Neuronal stem cell (in vitro differentiated cells): Measurements from ENCODE around the gene TOR3A.

ENCODE experiments used
- DNase-seq: peaks from one replicate; pipeline ENCODE4 v3.0.0-alpha.2; 2013; ENCODE audit warnings: low spot score
- H2AFZ ChIP-seq: one replicate; pipeline ENCODE4 v1.6.1; 2013; ENCODE audit warnings: mild to moderate bottlenecking, low read length, inconsistent platforms
- H2AK5ac ChIP-seq: 2 replicates; pipeline ENCODE4 v1.6.1; 2013; ENCODE audit warnings: low read depth, mild to moderate bottlenecking, inconsistent platforms, low read length, moderate library complexity, mixed read lengths
- H2BK120ac ChIP-seq: 2 replicates; pipeline ENCODE4 v1.6.1; 2013; ENCODE audit warnings: low read depth, mild to moderate bottlenecking, inconsistent platforms, low read length, moderate library complexity, mixed read lengths
- H2BK12ac ChIP-seq: one replicate; pipeline ENCODE4 v1.6.1; 2013; ENCODE audit warnings: low read length, inconsistent platforms
- H2BK15ac ChIP-seq: 2 replicates; pipeline ENCODE4 v1.6.1; 2013; ENCODE audit warnings: mild to moderate bottlenecking, low read length, inconsistent platforms, mixed read lengths
- H2BK5ac ChIP-seq: one replicate; pipeline ENCODE4 v1.6.1; 2013; ENCODE audit warnings: inconsistent platforms, mild to moderate bottlenecking, low read length, moderate library complexity
- H3K14ac ChIP-seq: one replicate; pipeline ENCODE4 v1.6.1; 2013; ENCODE audit warnings: low read length, inconsistent platforms
- H3K18ac ChIP-seq: 2 replicates; pipeline ENCODE4 v1.6.1; 2013; ENCODE audit warnings: low read length, inconsistent platforms
- H3K23ac ChIP-seq: 2 replicates; pipeline ENCODE4 v1.6.1; 2013; ENCODE audit warnings: low read depth, mild to moderate bottlenecking, mixed read lengths, low read length, inconsistent platforms; ENCODE audit not compliant: poor library complexity
- H3K27ac ChIP-seq: replicated peaks from 3 replicates; pipeline ENCODE4 v1.5.1; 2013; ENCODE audit warnings: low read length, inconsistent platforms
- H3K27me3 ChIP-seq, 3 experiments: 2 replicates each; pipeline ENCODE4 v1.6.1; 2013; ENCODE audit warnings: low read length in 3 of 3, mild to moderate bottlenecking in 2 of 3, inconsistent platforms in 1 of 3, low read depth in 1 of 3, mixed read lengths in 1 of 3, moderate library complexity in 1 of 3; ENCODE audit not compliant: control insufficient read depth in 3 of 3, insufficient read depth in 3 of 3
- H3K36me3 ChIP-seq, 2 donors: replicated peaks in 1 of 2; 2 replicates each; pipeline ENCODE4 v1.6.1; 2013; ENCODE audit warnings: low read length in 2 of 2; ENCODE audit not compliant: control insufficient read depth in 2 of 2, insufficient read depth in 2 of 2
- H3K4ac ChIP-seq: 2 replicates; pipeline ENCODE4 v1.6.1; 2013; ENCODE audit warnings: inconsistent platforms, mild to moderate bottlenecking, low read length, moderate library complexity
- H3K4me1 ChIP-seq, 2 donors: 1 replicate in 1 of 2; 2 replicates in 1 of 2; pipeline ENCODE4 v1.6.1; 2013; ENCODE audit warnings: low read length in 2 of 2, low read depth in 1 of 2; ENCODE audit not compliant: control insufficient read depth in 2 of 2, insufficient read depth in 1 of 2
- H3K4me2 ChIP-seq: one replicate; pipeline ENCODE4 v1.6.1; 2013; ENCODE audit warnings: mild to moderate bottlenecking, low read length, inconsistent platforms; ENCODE audit not compliant: insufficient read depth, poor library complexity, severe bottlenecking
- H3K4me3 ChIP-seq, 2 donors: 2 replicates each; pipeline ENCODE4 v1.5.1; 2013; ENCODE audit warnings: low read length in 2 of 2, mild to moderate bottlenecking in 2 of 2, inconsistent platforms in 1 of 2, moderate library complexity in 1 of 2
- H3K79me1 ChIP-seq: one replicate; pipeline ENCODE4 v1.6.1; 2013; ENCODE audit warnings: low read depth, mild to moderate bottlenecking, inconsistent platforms, low read length, moderate library complexity
- H3K9ac ChIP-seq: one replicate; pipeline ENCODE4 v1.6.1; 2013; ENCODE audit warnings: mild to moderate bottlenecking, low read depth, low read length, inconsistent platforms; ENCODE audit not compliant: poor library complexity
- H3K9me3 ChIP-seq, 2 donors: replicated peaks in 1 of 2; 2 replicates each; pipeline versions ENCODE3 to v1.6.1; 2013; ENCODE audit warnings: low read length in 2 of 2, mild to moderate bottlenecking in 2 of 2, inconsistent platforms in 1 of 2, low read depth in 1 of 2, mixed read lengths in 1 of 2, moderate library complexity in 1 of 2; ENCODE audit not compliant: control insufficient read depth in 2 of 2, insufficient read depth in 1 of 2
- H4K8ac ChIP-seq: one replicate; pipeline ENCODE4 v1.6.1; 2013; ENCODE audit warnings: low read depth, mild to moderate bottlenecking, inconsistent platforms, low read length, moderate library complexity
- H4K91ac ChIP-seq: one replicate; pipeline ENCODE4 v1.6.1; 2013; ENCODE audit warnings: low read length, low read depth, mild to moderate bottlenecking, inconsistent platforms; ENCODE audit not compliant: poor library complexity
- WGBS, 2 donors: extraction: QIAGEN DNeasy Blood & Tissue Kit; methylation state at CpG; one replicate each; pipeline ENCODE4 v1.1.7; 2013; ENCODE audit warnings: missing lambda C conversion rate in 2 of 2, mixed read lengths in 1 of 2; ENCODE audit not compliant: insufficient read length in 2 of 2, insufficient replicate concordance in 1 of 2; ENCODE audit errors: extremely low coverage in 2 of 2; 5-methylcytosine and 5-hydroxymethylcytosine counted together

The TOR3A gene

DNA sequence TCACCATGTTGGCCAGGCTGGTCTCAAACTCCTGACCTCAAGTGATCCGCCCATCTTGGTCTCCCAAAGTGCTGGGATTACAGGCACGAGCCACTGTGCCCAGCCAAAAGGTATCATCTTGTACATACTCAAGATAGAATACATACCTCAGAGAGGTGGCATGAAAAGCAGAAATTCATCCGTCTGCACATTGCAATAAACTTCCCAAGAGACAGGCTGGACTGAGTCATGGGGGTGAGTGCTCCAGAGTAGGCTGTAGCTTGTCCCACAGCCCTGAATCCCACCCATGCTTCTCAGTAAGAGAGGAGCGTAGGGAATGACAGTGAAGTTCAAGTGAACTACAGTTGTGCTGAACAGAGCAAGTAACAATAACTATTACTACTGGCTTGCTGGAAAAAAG, 19.7 kb downstream of the TOR3A start:
- H3K79me1 ChIP-seq, result no peaks in the 10 kb centered on the region
- no peak overlapping the region for H2BK120ac ChIP-seq
- no peak overlapping the region for H3K9ac ChIP-seq
- H3K18ac ChIP-seq, result no peak overlapping the region
- H2BK12ac ChIP-seq, result no peak overlapping the region
- no peak overlapping the region for H3K4me2 ChIP-seq
- no peak overlapping the region for H4K91ac ChIP-seq
- H3K14ac ChIP-seq, result no peak overlapping the region
- H3K27me3 ChIP-seq, result no peaks in the 10 kb centered on the region
- no peak overlapping the region for H2BK15ac ChIP-seq
- WGBS, 2 donors, result no CpG with 5 or more reads among the region's 4 CpGs
- no peak overlapping the region for H2AK5ac ChIP-seq
- H3K4me1 ChIP-seq, result peaks cover 0 to 2% of the 10 kb centered on the region in 2 donors
- H2BK5ac ChIP-seq, result no peak overlapping the region
- no peak overlapping the region for H3K4me3 ChIP-seq
- no peaks in the 10 kb centered on the region for H3K9me3 ChIP-seq
- H3K23ac ChIP-seq, result no peak overlapping the region
- no peak overlapping the region for H3K4ac ChIP-seq
- H2AFZ ChIP-seq, result no peak overlapping the region
- H3K27ac ChIP-seq, result no peak overlapping the region
- no peak for DNase-seq
- no peak overlapping the region for H4K8ac ChIP-seq
- peaks cover 5 to 52% of the 10 kb centered on the region in 2 donors for H3K36me3 ChIP-seq

DNA sequence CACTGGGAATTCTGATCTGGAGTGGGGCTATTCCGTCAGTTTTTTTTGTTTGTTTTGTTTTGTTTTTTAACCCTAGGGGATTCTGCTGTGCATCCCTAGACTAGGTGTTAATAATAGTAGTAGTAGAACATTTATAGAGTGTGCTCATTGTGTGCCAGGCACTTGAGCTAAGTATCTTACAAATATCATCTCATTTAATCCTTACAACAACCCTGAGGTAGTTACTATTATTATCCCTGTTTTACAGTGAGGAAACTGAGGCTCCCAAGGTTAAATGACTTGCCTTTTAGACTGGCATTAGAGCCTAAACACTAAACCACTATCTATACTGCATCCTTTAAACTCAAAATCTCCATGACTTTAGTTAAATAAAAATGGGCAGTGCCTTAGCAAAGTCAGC, 22.1 kb downstream of the TOR3A start:
- Histone ChIP-seq H3K4me1 (peaks cover 0 to 2% of the 10 kb centered on the region in 2 donors), H3K36me3 (peaks cover 13 to 55% of the 10 kb centered on the region in 2 donors), H3K27me3 (no peaks in the 10 kb centered on the region), H2AK5ac (no peak overlapping the region), H3K23ac (no peak overlapping the region), H2BK15ac (no peak overlapping the region), H3K4ac (no peak overlapping the region), H4K91ac (no peak overlapping the region), H2BK120ac (no peak overlapping the region), H2BK5ac (no peak overlapping the region), H3K4me3 (no peak overlapping the region), H4K8ac (no peak overlapping the region), H3K9me3 (no peaks in the 10 kb centered on the region), H2AFZ (no peak overlapping the region), H3K4me2 (no peak overlapping the region), H3K14ac (no peak overlapping the region), H3K79me1 (no peaks in the 10 kb centered on the region), H3K27ac (no peak overlapping the region), H3K18ac (no peak overlapping the region), H2BK12ac (no peak overlapping the region), H3K9ac (no peak overlapping the region)
- WGBS, 2 donors, result no CpG with 5 or more reads among the region's 1 CpG
- no peak for DNase-seq

DNA sequence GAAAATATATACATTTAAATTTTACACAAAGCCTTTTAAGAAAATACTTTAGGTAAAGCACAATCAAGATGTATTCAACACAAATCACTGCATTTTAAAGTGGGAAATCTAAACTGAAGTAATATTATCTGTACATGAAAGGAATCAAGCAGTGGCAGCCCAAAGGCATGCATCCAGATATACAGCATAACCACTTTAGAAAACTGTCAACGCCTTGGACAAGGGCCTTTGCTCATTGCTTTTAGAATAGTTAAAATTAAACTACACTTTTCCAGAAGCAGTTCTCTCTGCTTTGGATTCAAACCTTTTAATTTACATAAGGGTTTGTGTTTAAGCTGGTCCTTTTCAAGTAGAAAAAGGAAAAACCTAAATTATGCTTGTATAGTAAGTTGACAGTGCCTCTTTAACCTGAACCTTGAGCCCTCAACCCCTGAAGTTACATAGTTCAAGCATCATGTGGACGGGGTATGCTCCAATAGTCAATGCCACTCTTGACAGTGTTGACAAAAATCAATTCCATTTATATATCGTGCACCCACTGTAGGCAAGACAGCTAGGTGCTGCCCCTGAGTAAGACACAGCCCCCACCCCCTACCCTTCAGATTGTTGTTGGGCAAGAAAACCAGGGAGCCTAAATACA, 22.9 kb downstream of the TOR3A start:
- Histone ChIP-seq H4K91ac (no peak overlapping the region), H3K36me3 (peaks cover 16 to 59% of the 10 kb centered on the region in 2 donors), H2BK120ac (no peak overlapping the region), H3K79me1 (no peaks in the 10 kb centered on the region), H3K27me3 (no peaks in the 10 kb centered on the region), H3K23ac (no peak overlapping the region), H3K4me2 (no peak overlapping the region), H2AFZ (no peak overlapping the region), H2AK5ac (no peak overlapping the region), H3K9me3 (no peaks in the 10 kb centered on the region), H3K4me1 (peaks cover 0 to 2% of the 10 kb centered on the region in 2 donors), H4K8ac (no peak overlapping the region), H2BK5ac (no peak overlapping the region), H2BK15ac (no peak overlapping the region), H3K4ac (no peak overlapping the region), H3K4me3 (no peak overlapping the region), H3K9ac (no peak overlapping the region), H3K14ac (no peak overlapping the region), H2BK12ac (no peak overlapping the region), H3K27ac (no peak overlapping the region), H3K18ac (no peak overlapping the region)
- WGBS, 2 donors, result no CpG with 5 or more reads among the region's 3 CpGs
- DNase-seq, result no peak

DNA sequence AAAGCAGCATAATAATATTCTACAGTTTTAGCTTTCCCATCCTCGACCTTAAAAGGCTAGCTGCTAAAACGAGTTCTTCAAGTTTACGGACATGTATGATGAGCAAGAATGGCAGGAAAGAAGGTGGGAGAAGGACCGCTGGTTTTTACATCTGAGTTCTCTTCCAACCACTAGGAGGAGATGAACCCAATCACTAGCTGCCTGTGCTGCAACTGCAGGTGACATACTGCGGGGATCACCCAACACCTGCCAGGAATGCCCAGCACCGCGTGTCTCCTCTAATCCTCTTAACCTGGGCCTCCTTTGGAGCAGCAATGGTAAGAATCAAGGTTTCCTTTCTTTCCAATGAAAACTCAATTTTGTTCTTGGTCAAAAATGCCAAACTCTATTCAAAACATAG, 23.5 kb downstream of the TOR3A start:
- no peak for DNase-seq
- Histone ChIP-seq H3K79me1 (no peaks in the 10 kb centered on the region), H2BK120ac (no peak overlapping the region), H3K4me1 (peaks cover 0 to 2% of the 10 kb centered on the region in 2 donors), H2BK15ac (no peak overlapping the region), H3K4me3 (no peak overlapping the region), H3K27ac (no peak overlapping the region), H3K18ac (no peak overlapping the region), H4K91ac (no peak overlapping the region), H3K9ac (no peak overlapping the region), H4K8ac (no peak overlapping the region), H3K23ac (no peak overlapping the region), H3K4ac (no peak overlapping the region), H2BK12ac (no peak overlapping the region), H2BK5ac (no peak overlapping the region), H3K36me3 (peaks cover 19 to 62% of the 10 kb centered on the region in 2 donors), H2AFZ (no peak overlapping the region), H2AK5ac (no peak overlapping the region), H3K27me3 (no peaks in the 10 kb centered on the region), H3K9me3 (no peaks in the 10 kb centered on the region), H3K4me2 (no peak overlapping the region), H3K14ac (no peak overlapping the region)
- no CpG with 5 or more reads among the region's 7 CpGs for WGBS, 2 donors
